Erythroblast (primary cell): ENCODE results near the gene DENND6A.

ENCODE experiments used
- GATA1 ChIP-seq: IDR thresholded peaks from 2 replicates; pipeline ENCODE4 v1.6.1; 2011; ENCODE audit warnings: low read depth, mild to moderate bottlenecking, control low read depth, low read length, moderate library complexity
- POLR2A ChIP-seq: IDR thresholded peaks from 2 replicates; pipeline ENCODE4 v1.6.1; 2011; ENCODE audit warnings: mild to moderate bottlenecking, low read length

DNA sequence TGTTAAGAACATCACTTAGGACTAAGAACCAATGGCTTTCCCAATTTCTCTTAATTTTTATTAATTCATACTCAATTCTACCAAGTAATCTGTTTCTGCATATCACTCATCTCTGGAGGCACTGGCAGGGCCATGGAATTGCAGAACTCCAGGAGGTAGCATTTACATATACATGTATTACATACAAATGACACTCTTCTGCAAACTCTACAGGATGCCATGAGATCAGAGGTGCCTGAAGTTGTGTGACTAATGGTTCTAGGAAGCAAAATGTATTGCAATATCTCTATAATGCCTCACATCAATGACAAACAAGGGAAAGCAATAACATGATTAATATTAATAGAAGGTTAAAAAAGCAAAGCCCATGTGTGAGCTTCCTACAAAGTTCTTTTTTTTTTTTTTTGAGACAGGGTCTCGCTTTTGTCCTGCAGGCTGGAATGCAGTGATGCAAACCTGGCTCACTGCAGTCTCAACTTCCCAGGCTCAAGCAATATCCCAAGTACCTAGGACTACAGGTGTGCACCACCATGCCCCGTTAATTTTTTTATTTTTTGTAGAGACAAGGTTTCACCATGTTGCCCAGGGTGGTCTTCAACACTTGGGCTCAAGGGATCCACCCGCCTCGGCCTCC lies 33.0 kb downstream of the DENND6A start:
- TF ChIP-seq POLR2A (no peak), GATA1 (no peak)
